Activated CD4-positive, alpha-beta T cell treated with anti-CD3 and anti-CD28 coated beads for 36 hours (primary cell): Measurements from ENCODE around the gene PCDHGC4. TPM values are rescaled to one million over a fixed set of nuclear protein-coding genes. Genes with fewer than 3 reads are reported as not detected.

Source experiments
- ATAC-seq: fragments of 200-7000 bp; cut with Tn5 transposase; one replicate; pipeline ENCODE4 v1.10.0; 2021; ENCODE audit warnings: mild to moderate bottlenecking, moderate library complexity
- CTCF ChIA-PET: fragments of 350-600 bp; sonication (Branson Sonifier 250); formaldehyde crosslinking; loops from one replicate; lab custom pipeline; 2021; ENCODE audit warnings: antibody characterized with exemption; lab: Charles Lee
- POLR2A ChIA-PET: fragments of 350-600 bp; sonication (Branson Sonifier 250); formaldehyde crosslinking; loops from one replicate; lab custom pipeline; 2021; ENCODE audit warnings: antibody characterized with exemption, inconsistent platforms; lab: Charles Lee
- DNase-seq: peaks from one replicate; pipeline ENCODE4 v3.0.0-alpha.2; 2020
- H3K27ac Mint-ChIP-seq: one replicate; pipeline ENCODE4 v1.8.0; 2021; ENCODE audit warnings: mixed read lengths
- H3K27me3 Mint-ChIP-seq: one replicate; pipeline ENCODE4 v1.8.0; 2021; ENCODE audit warnings: mixed read lengths
- H3K36me3 Mint-ChIP-seq: one replicate; pipeline ENCODE4 v1.8.0; 2021; ENCODE audit warnings: low read depth, mixed read lengths
- H3K4me1 Mint-ChIP-seq: one replicate; pipeline ENCODE4 v1.8.0; 2021; ENCODE audit warnings: mixed read lengths
- H3K4me3 Mint-ChIP-seq: one replicate; pipeline ENCODE4 v1.8.0; 2021; ENCODE audit warnings: mild to moderate bottlenecking, moderate library complexity, mixed read lengths
- H3K9me3 Mint-ChIP-seq: one replicate; pipeline ENCODE4 v1.8.0; 2021; ENCODE audit warnings: low read depth, mixed read lengths
- intact Hi-C, 2 experiments: fragments of 100-400 bp; cut with DNase I in 1 of 2; cut with micrococcal nuclease in 1 of 2; formaldehyde crosslinking; loops; one replicate each; pipeline versions ENCODE4 v1.14.2 to v1.15.1; 2022 to 2024; cut with DNase I, micrococcal nuclease
- total RNA-seq, 2 experiments: library from RNA; stranded (reverse); gene quantifications; one replicate each; pipeline ENCODE4 v1.2.3, GENCODE V29; 2021

Gene PCDHGC4
- total RNA-seq, 2 experiments from 2014 or later, result not detected

DNA sequence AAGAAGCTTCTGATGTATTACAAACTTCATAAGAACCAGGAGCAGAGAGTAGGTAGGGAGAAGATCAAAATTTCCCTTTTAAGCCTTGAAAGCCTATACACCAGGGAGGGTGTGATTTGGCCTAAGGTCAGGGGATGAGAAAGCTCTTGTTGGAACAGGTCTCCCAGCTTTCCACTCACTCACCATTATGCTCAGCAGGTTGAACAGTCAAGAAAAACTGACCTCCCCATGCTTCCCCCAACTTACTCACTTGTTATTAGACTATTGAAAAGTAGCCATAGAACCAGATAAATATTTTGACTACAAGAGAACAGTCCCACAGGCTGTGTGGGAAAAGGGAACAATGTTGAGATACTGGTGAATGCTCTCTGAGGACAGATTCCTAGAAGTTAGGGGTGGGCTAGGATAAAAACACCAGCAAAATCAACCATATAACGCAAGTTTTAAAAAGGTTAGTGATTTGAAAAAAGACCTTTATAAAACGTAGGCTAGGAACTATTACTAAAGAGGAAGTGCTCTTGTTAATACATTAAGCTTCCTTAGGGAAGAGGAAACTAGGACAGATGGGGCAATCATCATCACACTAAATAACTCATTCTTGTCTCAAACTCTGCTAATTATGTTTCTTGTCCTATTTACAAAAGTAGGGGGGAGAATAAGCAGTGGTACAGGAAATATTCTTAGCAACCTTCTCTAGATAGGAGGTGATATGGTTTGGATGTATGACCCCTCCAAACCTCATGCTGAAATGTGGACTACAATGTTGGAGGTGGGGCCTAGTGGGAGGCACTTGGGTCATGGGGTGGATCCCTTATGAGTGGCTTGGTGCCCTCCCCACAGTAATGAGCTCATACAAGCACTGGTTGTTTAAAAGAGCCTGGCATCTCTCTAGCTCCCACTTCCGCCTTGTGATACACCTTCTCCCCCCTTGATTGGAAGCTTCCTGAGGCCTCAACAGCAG lies 35.1 kb downstream of the PCDHGC4 start:
- intact Hi-C loops, result loop anchor here in 1 of 2 experiments (5.0 kb wide), 1 partner anchor 37 kb away; no protein-coding TSS in a partner anchor
- Mint-ChIP-seq H3K9me3 (no peaks in the 10 kb centered on the region), H3K36me3 (peaks cover 70% of the 10 kb centered on the region), H3K27ac (no peak overlapping the region), H3K27me3 (no peaks in the 10 kb centered on the region), H3K4me3 (no peak overlapping the region), H3K4me1 (peaks cover 33% of the 10 kb centered on the region)
- ChIA-PET CTCF (interaction anchor here (0.5 to 10.2 kb wide), 8 partner anchors 7 to 357 kb away, joined by 3 to 101 read pairs (median 6); partner anchors contain the start of genes PCDHGA10 and PCDHGA12), POLR2A (no interaction called here)
- ATAC-seq (no peak), DNase-seq (no peak)

DNA sequence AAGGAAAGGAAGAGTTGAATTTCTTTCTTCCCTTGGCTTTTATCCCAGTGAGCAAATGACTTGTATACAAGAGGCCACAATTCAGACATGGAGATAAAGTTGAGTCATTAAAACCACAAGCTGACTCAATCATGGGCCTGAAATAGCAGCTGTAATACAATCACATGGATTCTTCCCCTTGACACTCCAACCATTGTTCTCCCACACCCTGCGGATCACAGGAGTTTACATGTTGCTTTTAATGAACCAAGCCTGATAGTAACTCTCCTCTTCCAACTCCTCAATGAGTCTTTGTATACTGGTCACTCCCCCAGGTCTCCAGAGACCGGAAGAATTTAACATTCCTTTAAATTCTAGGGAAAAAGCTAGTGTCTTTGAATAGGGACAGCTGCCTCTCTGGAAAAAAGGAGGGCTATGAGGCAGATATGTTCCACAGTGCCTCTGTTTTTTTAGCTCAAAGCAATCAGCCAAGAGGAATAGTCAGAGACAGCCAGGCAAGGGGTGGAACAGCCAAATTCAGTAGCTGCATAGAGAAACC lies 36.5 kb downstream of the PCDHGC4 start:
- H3K36me3 Mint-ChIP-seq, result peaks cover 70% of the 10 kb centered on the region
- ATAC-seq, result peak; percentile 81

DNA sequence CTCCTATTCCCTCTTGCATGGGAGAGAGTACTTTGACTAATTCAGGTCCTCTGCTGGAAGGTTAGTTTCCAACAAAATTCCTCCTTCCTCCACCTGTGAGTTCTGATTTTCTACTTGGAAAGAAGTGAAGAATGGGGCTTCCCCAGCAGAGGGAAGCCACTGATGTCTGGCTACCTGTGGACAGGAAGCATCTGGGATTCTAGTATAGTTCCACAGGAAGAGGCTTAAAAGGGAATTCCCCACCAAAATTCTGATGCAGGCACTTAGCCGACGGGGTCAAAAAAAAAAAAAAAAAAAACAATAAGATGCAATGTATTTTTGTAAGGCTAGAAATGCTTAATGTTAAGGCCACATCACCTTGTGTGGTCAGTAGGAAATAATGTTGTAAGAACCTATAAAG lies 37.5 kb downstream of the PCDHGC4 start:
- Mint-ChIP-seq H3K36me3 (peaks cover 66% of the 10 kb centered on the region), H3K27ac (no peak overlapping the region), H3K27me3 (no peaks in the 10 kb centered on the region), H3K4me3 (no peak overlapping the region), H3K4me1 (peaks cover 28% of the 10 kb centered on the region), H3K9me3 (no peaks in the 10 kb centered on the region)
- POLR2A ChIA-PET, result no interaction called here
- intact Hi-C loops, result loop anchor here in 1 of 2 experiments (5.0 kb wide), 1 partner anchor 35 kb away; no protein-coding TSS in a partner anchor
- CTCF ChIA-PET, result interaction anchor here (0.6 to 10.2 kb wide), 15 partner anchors 10 to 167 kb away, joined by 3 to 101 read pairs (median 9); partner anchors contain the start of genes PCDHGA10, PCDHGA11, PCDHGA12 and PCDHGA4
- no peak for ATAC-seq
- no peak for DNase-seq

More for the DNA sequence above, 36.5 kb downstream of the PCDHGC4 start:
- no peak overlapping the region for H3K27ac Mint-ChIP-seq
- H3K4me3 Mint-ChIP-seq, result no peak overlapping the region
- POLR2A ChIA-PET, result no interaction called here
- intact Hi-C loops, result loop anchor here in 1 of 2 experiments (5.0 kb wide), 1 partner anchor 36 kb away; no protein-coding TSS in a partner anchor
- H3K4me1 Mint-ChIP-seq, result peaks cover 28% of the 10 kb centered on the region
- H3K27me3 Mint-ChIP-seq, result no peaks in the 10 kb centered on the region
- no peaks in the 10 kb centered on the region for H3K9me3 Mint-ChIP-seq
- DNase-seq, result no peak
- CTCF ChIA-PET, result interaction anchor here (0.6 to 10.2 kb wide), 13 partner anchors 9 to 323 kb away, joined by 3 to 101 read pairs (median 5); partner anchors contain the start of genes PCDHGA10, PCDHGA11, PCDHGA12 and PCDHGC5

DNA sequence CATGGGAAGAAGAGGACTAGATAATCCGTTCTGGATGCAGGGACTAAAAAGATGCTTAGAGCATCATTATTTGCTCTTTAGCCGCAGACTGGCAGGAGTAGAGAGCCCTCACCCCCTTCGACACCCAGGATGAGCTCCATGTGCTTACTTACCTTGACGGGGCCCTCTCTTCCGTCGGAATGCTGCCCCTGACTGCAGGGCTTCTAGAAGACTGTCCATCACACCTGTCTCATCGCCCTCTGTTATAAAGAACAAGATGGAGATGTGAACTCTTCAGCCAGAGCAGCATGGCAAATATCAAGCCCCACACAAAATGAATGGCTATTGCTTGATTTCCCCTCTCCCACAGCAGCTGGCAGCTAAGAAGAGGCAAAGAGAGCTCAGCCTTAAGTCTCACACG lies 39.2 kb downstream of the PCDHGC4 start:
- H3K27me3 Mint-ChIP-seq, result no peaks in the 10 kb centered on the region
- H3K4me1 Mint-ChIP-seq, result peaks cover 28% of the 10 kb centered on the region
- intact Hi-C loops, result loop anchor here (1.0 to 5.0 kb wide), 7 partner anchors 33 to 203 kb away; partner anchors contain the start of genes PCDHGA10 (in 1 of the 2), PCDHGA11 (in 1 of the 2), PCDHGA12 (in 1 of the 2) and PCDHGB7 (in 1 of the 2)
- no peak overlapping the region for H3K4me3 Mint-ChIP-seq
- no peaks in the 10 kb centered on the region for H3K9me3 Mint-ChIP-seq
- DNase-seq, result no peak
- H3K27ac Mint-ChIP-seq, result no peak overlapping the region
- ATAC-seq, result no peak
- ChIA-PET CTCF (interaction anchor here (0.6 to 10.2 kb wide), 20 partner anchors 11 to 756 kb away, joined by 3 to 101 read pairs (median 5); partner anchors contain the start of genes PCDHGA10, PCDHGA11, PCDHGA12 and PCDHGA4), POLR2A (no interaction called here)
- peaks cover 66% of the 10 kb centered on the region for H3K36me3 Mint-ChIP-seq

DNA sequence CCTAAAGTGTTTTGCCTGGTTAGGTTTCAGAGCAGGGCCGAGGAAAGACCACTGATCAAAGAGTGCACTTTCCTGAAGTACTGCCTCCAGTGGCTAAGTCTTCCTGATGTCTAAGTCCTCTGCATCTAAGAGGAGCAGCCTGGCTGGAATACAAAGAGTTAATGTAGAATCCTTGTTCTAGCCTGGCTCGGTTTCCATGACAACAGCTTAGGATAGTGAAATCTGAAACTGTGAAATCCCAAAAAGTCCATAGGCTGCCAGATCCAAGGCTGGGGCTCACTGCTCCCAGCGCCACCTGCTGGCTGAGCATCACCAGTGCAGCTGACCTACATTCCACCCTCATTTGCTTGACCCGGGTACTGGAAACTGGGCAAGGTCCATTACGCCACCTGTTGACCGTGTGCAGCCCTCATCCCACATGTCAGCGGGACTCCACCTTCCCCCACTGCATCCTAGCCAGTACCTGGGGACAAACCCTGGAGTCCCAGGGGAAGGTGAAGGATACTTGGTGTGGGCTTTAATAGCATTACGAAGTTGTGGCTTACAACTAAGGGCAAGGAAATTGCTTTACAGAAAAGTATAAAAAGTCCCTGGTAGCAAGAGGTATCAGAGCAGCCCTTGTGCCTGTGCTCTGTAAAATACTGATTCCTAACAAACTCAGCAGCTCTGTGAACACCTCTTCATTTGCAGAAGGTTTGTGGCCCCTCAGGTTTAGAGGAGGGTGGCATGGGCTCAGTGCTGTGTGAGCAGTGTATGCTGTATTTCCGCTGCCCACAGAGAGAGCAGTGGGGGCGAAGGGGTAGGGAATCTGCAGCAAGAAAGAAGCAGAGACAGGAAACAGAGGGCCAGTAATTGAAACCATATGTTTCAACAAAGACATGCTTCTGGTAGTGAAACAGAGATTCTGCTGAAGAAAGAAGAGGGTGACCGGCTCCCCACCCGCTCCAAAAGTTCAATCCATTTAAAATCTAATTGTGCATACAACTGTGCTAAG lies 40.1 kb downstream of the PCDHGC4 start:
- no peaks in the 10 kb centered on the region for H3K9me3 Mint-ChIP-seq
- no peak overlapping the region for H3K4me3 Mint-ChIP-seq
- CTCF ChIA-PET, result interaction anchor here (0.5 to 10.2 kb wide), 19 partner anchors 11 to 757 kb away, joined by 3 to 101 read pairs (median 5); partner anchors contain the start of genes PCDHGA10, PCDHGA11, PCDHGA12 and PCDHGB5
- peaks cover 57% of the 10 kb centered on the region for H3K36me3 Mint-ChIP-seq
- peak; percentile 67 for DNase-seq
- peak; percentile 62 for ATAC-seq
- H3K4me1 Mint-ChIP-seq, result peaks cover 28% of the 10 kb centered on the region
- intact Hi-C loops, result loop anchor here (1.0 to 5.0 kb wide), 7 partner anchors 32 to 204 kb away; partner anchors contain the start of genes PCDHGA10 (in 1 of the 2), PCDHGA11 (in 1 of the 2), PCDHGA12 (in 1 of the 2) and PCDHGB7 (in 1 of the 2)
- H3K27me3 Mint-ChIP-seq, result no peaks in the 10 kb centered on the region
- no peak overlapping the region for H3K27ac Mint-ChIP-seq
- POLR2A ChIA-PET, result no interaction called here

DNA sequence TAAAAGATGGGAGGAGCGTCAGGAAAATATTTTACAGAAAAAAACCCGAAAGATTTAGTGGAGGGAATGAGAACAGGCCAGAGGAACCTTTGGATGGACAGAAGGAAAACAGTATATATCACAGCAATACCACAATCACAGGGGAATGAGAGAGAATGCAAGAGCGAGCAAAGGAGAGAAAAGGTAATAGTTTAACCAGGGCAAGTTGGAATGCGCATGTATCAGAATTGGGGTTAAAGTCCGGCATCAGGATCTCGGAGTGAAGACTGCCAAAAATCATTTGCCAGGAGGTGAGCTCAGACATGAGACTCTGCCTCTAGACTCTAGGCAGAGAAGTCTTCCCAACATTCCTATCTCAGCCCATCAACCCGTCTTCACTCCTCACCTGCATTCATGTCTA lies 40.8 kb downstream of the PCDHGC4 start:
- POLR2A ChIA-PET, result no interaction called here
- Mint-ChIP-seq H3K4me1 (peaks cover 26% of the 10 kb centered on the region), H3K9me3 (no peaks in the 10 kb centered on the region)

DNA sequence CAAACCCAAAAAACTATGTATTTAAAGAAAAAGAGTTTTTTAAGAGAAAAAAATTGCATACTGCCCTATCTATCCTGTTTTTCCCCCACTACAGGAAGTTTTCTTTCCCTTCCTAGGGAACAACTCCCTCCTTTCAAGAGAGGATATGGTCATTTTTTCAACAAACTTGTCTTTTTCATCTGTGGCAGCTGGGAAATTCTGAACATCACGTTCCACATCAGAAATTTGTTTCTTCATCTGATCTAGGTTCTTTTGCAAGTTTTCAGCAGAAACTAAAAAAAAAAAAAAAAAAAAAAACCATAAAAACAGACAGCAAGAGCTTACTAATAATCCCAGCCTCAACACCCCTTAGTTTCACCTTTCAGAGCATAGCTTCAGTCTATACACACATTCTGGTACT lies 42.6 kb downstream of the PCDHGC4 start:
- intact Hi-C loops, result no loop called here
- Mint-ChIP-seq H3K27me3 (no peaks in the 10 kb centered on the region), H3K4me3 (no peak overlapping the region), H3K27ac (no peak overlapping the region), H3K9me3 (no peaks in the 10 kb centered on the region), H3K36me3 (peaks cover 36% of the 10 kb centered on the region), H3K4me1 (peaks cover 9% of the 10 kb centered on the region)
- POLR2A ChIA-PET, result interaction anchor here (0.6 kb wide), 1 partner anchor 53 kb away, joined by 7 read pairs; no protein-coding TSS in a partner anchor
- ATAC-seq (no peak), DNase-seq (no peak)
- CTCF ChIA-PET, result interaction anchor here (1.0 to 10.2 kb wide), 5 partner anchors 15 to 115 kb away, joined by 3 to 101 read pairs (median 8); partner anchors contain the start of genes PCDHGA10 and PCDHGA12

More for the DNA sequence above, 40.8 kb downstream of the PCDHGC4 start:
- Mint-ChIP-seq H3K27me3 (no peaks in the 10 kb centered on the region), H3K27ac (no peak overlapping the region), H3K36me3 (peaks cover 50% of the 10 kb centered on the region), H3K4me3 (no peak overlapping the region)
- intact Hi-C loops, result loop anchor here (2.0 kb wide), 3 partner anchors 105 to 205 kb away; partner anchors contain the start of genes PCDHGA10 (in 1 of the 2), PCDHGA11 (in 1 of the 2) and TAF7 (in 1 of the 2)
- ATAC-seq (no peak), DNase-seq (no peak)
- CTCF ChIA-PET, result interaction anchor here (0.6 to 10.2 kb wide), 11 partner anchors 10 to 339 kb away, joined by 3 to 101 read pairs (median 10); partner anchors contain the start of genes PCDHB9, PCDHGA10, PCDHGA11 and PCDHGA12

DNA sequence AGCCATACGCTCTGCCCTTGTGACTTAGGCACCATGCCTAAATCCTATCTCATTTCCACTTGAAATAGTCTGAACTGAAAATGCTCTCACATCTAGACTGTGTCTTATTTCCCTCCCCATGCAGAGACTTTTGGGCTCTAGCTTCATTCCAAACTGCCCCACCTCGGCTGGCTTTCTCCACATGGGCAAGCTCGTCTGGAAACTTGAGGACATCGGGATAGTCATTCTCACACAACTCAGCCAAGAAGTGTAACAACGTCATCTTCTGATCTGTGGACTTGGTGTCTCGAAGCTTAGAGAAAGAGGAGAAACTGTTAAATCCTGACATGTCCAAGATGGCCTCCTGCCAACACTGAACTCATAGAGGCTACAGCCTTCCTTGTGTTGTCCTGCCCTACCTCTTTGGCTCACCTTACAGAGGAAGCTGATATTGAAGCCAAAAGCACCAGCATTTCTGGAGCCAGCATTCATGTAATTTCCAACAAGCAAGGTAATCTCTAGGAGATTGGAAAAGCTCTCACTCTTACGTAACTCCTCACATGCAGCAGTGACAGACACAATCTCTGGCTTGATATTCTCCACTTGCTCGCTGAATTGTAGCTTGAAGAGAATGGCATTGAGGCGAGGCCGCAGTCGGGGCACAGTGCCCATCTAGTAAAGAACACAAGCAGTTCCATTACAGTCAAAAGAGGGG lies 43.6 kb downstream of the PCDHGC4 start:
- peaks cover 36% of the 10 kb centered on the region for H3K36me3 Mint-ChIP-seq
- ChIA-PET POLR2A (interaction anchor here (0.6 kb wide), 1 partner anchor 52 kb away, joined by 7 read pairs; no protein-coding TSS in a partner anchor), CTCF (interaction anchor here (0.7 to 10.2 kb wide), 7 partner anchors 16 to 116 kb away, joined by 3 to 101 read pairs (median 8); partner anchors contain the start of genes PCDHGA10, PCDHGA12 and PCDHGB7)
- peak overlapping the region; percentile 11 for H3K27ac Mint-ChIP-seq
- H3K4me1 Mint-ChIP-seq, result no peaks in the 10 kb centered on the region
- H3K4me3 Mint-ChIP-seq, result no peak overlapping the region
- ATAC-seq, result no peak
- no peak for DNase-seq
- no peaks in the 10 kb centered on the region for H3K27me3 Mint-ChIP-seq
- intact Hi-C loops, result no loop called here
- H3K9me3 Mint-ChIP-seq, result no peaks in the 10 kb centered on the region

DNA sequence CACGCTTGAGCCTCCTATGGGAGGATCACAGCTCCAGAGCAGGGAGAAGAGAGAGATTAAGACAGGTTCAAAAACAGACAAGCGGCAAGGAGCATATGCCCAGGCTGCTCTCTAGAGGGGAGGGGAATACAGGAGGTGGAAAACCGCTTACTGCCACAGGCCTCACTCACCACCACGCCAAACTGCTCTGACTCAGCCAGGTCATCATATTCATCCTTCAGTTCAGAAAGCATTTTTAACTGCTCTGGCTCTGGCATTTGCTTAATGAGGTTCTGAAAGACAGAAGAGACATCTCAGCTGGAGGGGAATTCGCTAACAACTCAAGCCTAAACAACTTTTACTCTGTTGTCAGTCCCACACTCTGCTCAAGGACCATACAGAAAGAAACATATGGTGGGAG lies 44.2 kb downstream of the PCDHGC4 start:
- intact Hi-C loops, result no loop called here
- ATAC-seq (no peak), DNase-seq (no peak)
- Mint-ChIP-seq H3K27ac (peak overlapping the region; percentile 11), H3K36me3 (peaks cover 36% of the 10 kb centered on the region), H3K4me3 (no peak overlapping the region), H3K4me1 (no peaks in the 10 kb centered on the region), H3K27me3 (no peaks in the 10 kb centered on the region), H3K9me3 (no peaks in the 10 kb centered on the region)
- POLR2A ChIA-PET, result no interaction called here
- CTCF ChIA-PET, result interaction anchor here (1.0 to 10.2 kb wide), 5 partner anchors 16 to 116 kb away, joined by 3 to 101 read pairs (median 8); partner anchors contain the start of genes PCDHGA10, PCDHGA12 and PCDHGB7
